ENCODE results near the gene YKT6.
"Not testable (repeated sequence)": the region's sequence is repeated elsewhere in the genome, so short reads cannot be mapped to it uniquely, and the experiment has no call there.

YKT6 gene

GRCh38 chr7:44193011-44193802 is 7.6 kb upstream of the YKT6 start:
- no peak for DNase-seq (ENCODE audit: low read depth, low spot score)

- DNase-seq (ENCODE audit: low read depth, low spot score), result peak; percentile 3
Observed at GRCh38 chr7:44194069-44194468, 6.7 kb upstream of the YKT6 start.

GRCh38 chr7:44194562-44195145 is 6.1 kb upstream of the YKT6 start:
- no peak for DNase-seq (ENCODE audit: low read depth, low spot score)

- DNase-seq (ENCODE audit: low read depth, low spot score), result no peak
Observed at GRCh38 chr7:44195889-44196288, 4.9 kb upstream of the YKT6 start.

GRCh38 chr7:44196450-44196872 is 4.3 kb upstream of the YKT6 start:
- no peak for DNase-seq (ENCODE audit: low read depth, low spot score)

GRCh38 chr7:44197474-44197873 is 3.3 kb upstream of the YKT6 start:
- no peak for DNase-seq (ENCODE audit: low read depth, low spot score)

- DNase-seq (ENCODE audit: low read depth, low spot score), result not testable (repeated sequence)
Observed at GRCh38 chr7:44200163-44200562, 615 bp upstream of the YKT6 start.

GRCh38 chr7:44201813-44202212 is 1.0 kb downstream of the YKT6 start:
- no peak for DNase-seq (ENCODE audit: low read depth, low spot score)

- DNase-seq (ENCODE audit: low read depth, low spot score), result no peak
Observed at GRCh38 chr7:44206008-44206407, 5.2 kb downstream of the YKT6 start.

- DNase-seq (ENCODE audit: low read depth, low spot score), result no peak
Observed at GRCh38 chr7:44208085-44208484, 7.3 kb downstream of the YKT6 start.

- DNase-seq (ENCODE audit: low read depth, low spot score), result no peak
Observed at GRCh38 chr7:44210107-44210506, 9.3 kb downstream of the YKT6 start.

- DNase-seq (ENCODE audit: low read depth, low spot score), result no peak
Observed at GRCh38 chr7:44211126-44211675, 10.4 kb downstream of the YKT6 start.

GRCh38 chr7:44212018-44212417 is 11.2 kb downstream of the YKT6 start:
- DNase-seq (ENCODE audit: low read depth, low spot score), result no peak

GRCh38 chr7:44212581-44213184 is 11.9 kb downstream of the YKT6 start:
- no peak for DNase-seq (ENCODE audit: low read depth, low spot score)

GRCh38 chr7:44213206-44213876 is 12.6 kb downstream of the YKT6 start:
- no peak for DNase-seq (ENCODE audit: low read depth, low spot score)

- no peak for DNase-seq (ENCODE audit: low read depth, low spot score)
Observed at GRCh38 chr7:44213877-44214388, 13.2 kb downstream of the YKT6 start.

- DNase-seq (ENCODE audit: low read depth, low spot score), result no peak
Observed at GRCh38 chr7:44215531-44215930, 14.8 kb downstream of the YKT6 start.

GRCh38 chr7:44216019-44216418 is 15.2 kb downstream of the YKT6 start:
- no peak for DNase-seq (ENCODE audit: low read depth, low spot score)

GRCh38 chr7:44216521-44217222 is 15.9 kb downstream of the YKT6 start:
- no peak for DNase-seq (ENCODE audit: low read depth, low spot score)

- DNase-seq (ENCODE audit: low read depth, low spot score), result no peak
Observed at GRCh38 chr7:44217223-44217714, 16.5 kb downstream of the YKT6 start.

GRCh38 chr7:44217852-44218402 is 17.1 kb downstream of the YKT6 start:
- no peak for DNase-seq (ENCODE audit: low read depth, low spot score)
